A549 (cell line): ENCODE data around the gene RAB26.
"Not testable (repeated sequence)": the region's sequence is repeated elsewhere in the genome, so short reads cannot be mapped to it uniquely, and the experiment has no call there.

Experiments used
- CEBPB ChIP-seq, 2 experiments: fragments of >200 bp in 1 of 2; sonication (Bioruptor Twin) in 1 of 2; formaldehyde crosslinking in 1 of 2; IDR thresholded peaks; 2 replicates each; pipeline ENCODE4 v1.6.1; 2012 to 2016
- EP300 ChIP-seq, 2 experiments: fragments of >200 bp; sonication (Bioruptor Twin); formaldehyde crosslinking; IDR thresholded peaks; 2 replicates in 1 of 2; 3 replicates in 1 of 2; pipeline ENCODE4 v1.6.1; 2016 to 2017
- JUNB ChIP-seq: fragments of >200 bp; sonication (Bioruptor Twin); formaldehyde crosslinking; IDR thresholded peaks from 2 replicates; pipeline ENCODE4 v1.6.1; 2016
- POLR2A ChIP-seq: IDR thresholded peaks from 2 replicates; pipeline ENCODE4 v1.6.1; 2012; ENCODE audit warnings: mild to moderate bottlenecking, low read length
- POLR2AphosphoS2 ChIP-seq: conservative IDR thresholded peaks from 2 replicates; pipeline ENCODE4 v1.6.1; 2012; ENCODE audit warnings: low read length, improper control_type of control experiment, inconsistent platforms
- SREBF2 ChIP-seq: fragments of 450-650 bp; IDR thresholded peaks from 2 replicates; pipeline ENCODE4 v1.6.1; 2014; ENCODE audit warnings: mild to moderate bottlenecking, moderate library complexity
- TF ChIP-seq, protein P1 (sequence below): fragments of >200 bp; sonication (Bioruptor Twin); formaldehyde crosslinking; IDR thresholded peaks from 3 replicates; pipeline ENCODE4 v1.5.1; 2016
- TF ChIP-seq, protein P2 (sequence below): fragments of 450-650 bp; IDR thresholded peaks from 2 replicates; pipeline ENCODE4 v1.6.1; 2014; ENCODE audit warnings: antibody characterized with exemption
- TF ChIP-seq, protein P3 (sequence below): fragments of 200-600 bp; sonication (generic); IDR thresholded peaks from 2 replicates; pipeline ENCODE4 v1.6.1; 2016; ENCODE audit warnings: antibody characterized with exemption, mild to moderate bottlenecking, moderate library complexity

DNA sequence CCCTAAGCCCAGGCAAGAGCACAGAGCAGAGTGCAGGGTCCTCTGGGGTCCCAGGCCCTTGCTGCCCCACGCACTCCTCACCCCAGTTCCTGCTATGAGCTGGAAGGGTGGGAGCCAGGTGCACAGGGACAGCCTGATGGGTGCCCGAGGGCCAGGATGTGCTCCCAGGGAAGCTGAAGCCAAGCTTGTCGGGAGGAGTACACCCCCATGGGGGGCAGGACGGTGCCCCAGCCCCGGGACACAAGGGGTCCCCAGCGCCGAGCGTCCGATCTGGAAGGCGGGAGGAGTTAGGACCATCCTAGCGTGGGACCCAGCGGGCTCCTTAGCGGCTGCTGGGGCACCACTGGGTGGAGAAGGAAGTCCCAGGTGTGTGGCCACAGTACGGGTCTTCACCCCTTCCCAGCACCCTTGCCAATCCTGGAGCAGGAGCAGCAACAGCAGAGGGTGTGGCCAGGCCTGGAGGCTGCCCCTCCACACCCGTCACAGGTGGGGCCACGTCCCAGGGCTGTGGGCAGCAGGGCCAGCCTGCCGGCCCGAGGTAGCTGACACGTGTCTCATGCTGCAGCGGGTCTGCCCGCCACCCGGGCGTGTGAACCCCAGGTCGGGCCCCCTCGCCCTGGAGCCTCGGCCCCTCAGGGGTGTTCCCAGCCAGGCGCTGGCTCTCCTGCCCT, 24.6 kb upstream of the RAB26 start:
- not testable (repeated sequence) for TF ChIP-seq POLR2A; JUNB; EP300 (IDR thresholded peaks at IDR 0.05); POLR2AphosphoS2; CEBPB (IDR thresholded peaks at IDR 0.05); SREBF2
- TF ChIP-seq, protein P1, sequence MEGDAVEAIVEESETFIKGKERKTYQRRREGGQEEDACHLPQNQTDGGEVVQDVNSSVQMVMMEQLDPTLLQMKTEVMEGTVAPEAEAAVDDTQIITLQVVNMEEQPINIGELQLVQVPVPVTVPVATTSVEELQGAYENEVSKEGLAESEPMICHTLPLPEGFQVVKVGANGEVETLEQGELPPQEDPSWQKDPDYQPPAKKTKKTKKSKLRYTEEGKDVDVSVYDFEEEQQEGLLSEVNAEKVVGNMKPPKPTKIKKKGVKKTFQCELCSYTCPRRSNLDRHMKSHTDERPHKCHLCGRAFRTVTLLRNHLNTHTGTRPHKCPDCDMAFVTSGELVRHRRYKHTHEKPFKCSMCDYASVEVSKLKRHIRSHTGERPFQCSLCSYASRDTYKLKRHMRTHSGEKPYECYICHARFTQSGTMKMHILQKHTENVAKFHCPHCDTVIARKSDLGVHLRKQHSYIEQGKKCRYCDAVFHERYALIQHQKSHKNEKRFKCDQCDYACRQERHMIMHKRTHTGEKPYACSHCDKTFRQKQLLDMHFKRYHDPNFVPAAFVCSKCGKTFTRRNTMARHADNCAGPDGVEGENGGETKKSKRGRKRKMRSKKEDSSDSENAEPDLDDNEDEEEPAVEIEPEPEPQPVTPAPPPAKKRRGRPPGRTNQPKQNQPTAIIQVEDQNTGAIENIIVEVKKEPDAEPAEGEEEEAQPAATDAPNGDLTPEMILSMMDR = not testable (repeated sequence)
- TF ChIP-seq, protein P2, sequence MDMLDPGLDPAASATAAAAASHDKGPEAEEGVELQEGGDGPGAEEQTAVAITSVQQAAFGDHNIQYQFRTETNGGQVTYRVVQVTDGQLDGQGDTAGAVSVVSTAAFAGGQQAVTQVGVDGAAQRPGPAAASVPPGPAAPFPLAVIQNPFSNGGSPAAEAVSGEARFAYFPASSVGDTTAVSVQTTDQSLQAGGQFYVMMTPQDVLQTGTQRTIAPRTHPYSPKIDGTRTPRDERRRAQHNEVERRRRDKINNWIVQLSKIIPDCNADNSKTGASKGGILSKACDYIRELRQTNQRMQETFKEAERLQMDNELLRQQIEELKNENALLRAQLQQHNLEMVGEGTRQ = not testable (repeated sequence)
- TF ChIP-seq, protein P3, sequence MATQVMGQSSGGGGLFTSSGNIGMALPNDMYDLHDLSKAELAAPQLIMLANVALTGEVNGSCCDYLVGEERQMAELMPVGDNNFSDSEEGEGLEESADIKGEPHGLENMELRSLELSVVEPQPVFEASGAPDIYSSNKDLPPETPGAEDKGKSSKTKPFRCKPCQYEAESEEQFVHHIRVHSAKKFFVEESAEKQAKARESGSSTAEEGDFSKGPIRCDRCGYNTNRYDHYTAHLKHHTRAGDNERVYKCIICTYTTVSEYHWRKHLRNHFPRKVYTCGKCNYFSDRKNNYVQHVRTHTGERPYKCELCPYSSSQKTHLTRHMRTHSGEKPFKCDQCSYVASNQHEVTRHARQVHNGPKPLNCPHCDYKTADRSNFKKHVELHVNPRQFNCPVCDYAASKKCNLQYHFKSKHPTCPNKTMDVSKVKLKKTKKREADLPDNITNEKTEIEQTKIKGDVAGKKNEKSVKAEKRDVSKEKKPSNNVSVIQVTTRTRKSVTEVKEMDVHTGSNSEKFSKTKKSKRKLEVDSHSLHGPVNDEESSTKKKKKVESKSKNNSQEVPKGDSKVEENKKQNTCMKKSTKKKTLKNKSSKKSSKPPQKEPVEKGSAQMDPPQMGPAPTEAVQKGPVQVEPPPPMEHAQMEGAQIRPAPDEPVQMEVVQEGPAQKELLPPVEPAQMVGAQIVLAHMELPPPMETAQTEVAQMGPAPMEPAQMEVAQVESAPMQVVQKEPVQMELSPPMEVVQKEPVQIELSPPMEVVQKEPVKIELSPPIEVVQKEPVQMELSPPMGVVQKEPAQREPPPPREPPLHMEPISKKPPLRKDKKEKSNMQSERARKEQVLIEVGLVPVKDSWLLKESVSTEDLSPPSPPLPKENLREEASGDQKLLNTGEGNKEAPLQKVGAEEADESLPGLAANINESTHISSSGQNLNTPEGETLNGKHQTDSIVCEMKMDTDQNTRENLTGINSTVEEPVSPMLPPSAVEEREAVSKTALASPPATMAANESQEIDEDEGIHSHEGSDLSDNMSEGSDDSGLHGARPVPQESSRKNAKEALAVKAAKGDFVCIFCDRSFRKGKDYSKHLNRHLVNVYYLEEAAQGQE = not testable (repeated sequence)
